Neural progenitor cell (in vitro differentiated cells): Measurements from ENCODE around the gene PGAM2. TPM values are rescaled to one million over a fixed set of nuclear protein-coding genes. Genes with fewer than 3 reads are reported as not detected.

Source experiments
- DNase-seq: peaks from one replicate; pipeline ENCODE4 v3.0.0-alpha.2; 2016; ENCODE audit warnings: low spot score
- H2AFZ ChIP-seq: fragments of 200-600 bp; sonication (generic); replicated peaks from 2 replicates; pipeline ENCODE4 v1.6.1; 2016; ENCODE audit warnings: antibody characterized with exemption
- H3F3A ChIP-seq: fragments of 200-600 bp; sonication (generic); 2 replicates; pipeline ENCODE4 v1.6.1; 2016; ENCODE audit warnings: antibody characterized with exemption, low read depth
- H3K27ac ChIP-seq: fragments of 200-600 bp; sonication (generic); 2 replicates; pipeline ENCODE4 v1.5.1; 2016; ENCODE audit warnings: mild to moderate bottlenecking
- H3K27me3 ChIP-seq: fragments of 200-600 bp; sonication (generic); 2 replicates; pipeline ENCODE4 v1.6.1; 2016; ENCODE audit warnings: mild to moderate bottlenecking, moderate library complexity
- H3K36me3 ChIP-seq: fragments of 200-600 bp; sonication (generic); 2 replicates; pipeline ENCODE4 v1.5.1; 2016
- H3K4me1 ChIP-seq: fragments of 200-600 bp; sonication (generic); 2 replicates; pipeline ENCODE4 v1.6.1; 2016; ENCODE audit warnings: mixed run types
- H3K4me2 ChIP-seq: fragments of 200-600 bp; sonication (generic); 2 replicates; pipeline ENCODE4 v1.6.1; 2016
- H3K4me3 ChIP-seq: fragments of 200-600 bp; sonication (generic); 2 replicates; pipeline ENCODE4 v1.5.1; 2016
- H3K79me2 ChIP-seq: fragments of 200-600 bp; sonication (generic); 2 replicates; pipeline ENCODE4 v1.6.1; 2016; ENCODE audit warnings: low read depth
- H3K9ac ChIP-seq: fragments of 200-600 bp; sonication (generic); 2 replicates; pipeline ENCODE4 v1.6.1; 2016
- H3K9me3 ChIP-seq: fragments of 200-600 bp; sonication (generic); 2 replicates; pipeline ENCODE4 v1.5.1; 2016; ENCODE audit warnings: low read depth
- H4K20me1 ChIP-seq: fragments of 200-600 bp; sonication (generic); 2 replicates; pipeline ENCODE4 v1.6.1; 2016; ENCODE audit warnings: low read depth
- H3K27ac Mint-ChIP-seq: 3 replicates; pipeline ENCODE4 v1.8.0; 2021; ENCODE audit warnings: mixed read lengths
- H3K27me3 Mint-ChIP-seq: 2 replicates; pipeline ENCODE4 v1.8.0; 2022; ENCODE audit warnings: low read depth, mild to moderate bottlenecking, inconsistent platforms, moderate library complexity, mixed read lengths; ENCODE audit not compliant: insufficient read depth
- H3K36me3 Mint-ChIP-seq: 3 replicates; pipeline ENCODE4 v1.8.0; 2021; ENCODE audit warnings: mixed read lengths
- H3K4me1 Mint-ChIP-seq: 3 replicates; pipeline ENCODE4 v1.8.0; 2021; ENCODE audit warnings: mixed read lengths
- H3K4me3 Mint-ChIP-seq: 3 replicates; pipeline ENCODE4 v1.8.0; 2021; ENCODE audit warnings: mild to moderate bottlenecking, moderate library complexity, mixed read lengths
- H3K9me3 Mint-ChIP-seq: 3 replicates; pipeline ENCODE4 v1.8.0; 2020; ENCODE audit warnings: mixed read lengths
- CTCF ChIP-seq: fragments of 200-600 bp; sonication (generic); IDR thresholded peaks from 2 replicates; pipeline ENCODE4 v1.5.1; 2017; ENCODE audit warnings: antibody characterized with exemption, mild to moderate bottlenecking
- EZH2 ChIP-seq: fragments of 200-600 bp; sonication (generic); IDR thresholded peaks from 2 replicates; pipeline ENCODE4 v1.6.1; 2017; ENCODE audit warnings: antibody characterized with exemption, mild to moderate bottlenecking, moderate library complexity
- EZH2phosphoT487 ChIP-seq: fragments of 200-600 bp; sonication (generic); IDR thresholded peaks from 2 replicates; pipeline ENCODE4 v1.6.1; 2017; ENCODE audit warnings: antibody characterized with exemption
- total RNA-seq: library from RNA; depleted of rRNA; stranded (reverse); fragments of >200 nt; gene quantifications from 2 replicates; pipeline ENCODE4 v1.2.3, GENCODE V29; 2015; ENCODE audit warnings: low replicate concordance

PGAM2 gene
- total RNA-seq, 1 donor from 2014 or later = 11.2 TPM

- H3K9me3 Mint-ChIP-seq = no peaks in the 10 kb centered on the region
- Histone ChIP-seq H4K20me1 (peaks cover 15% of the 10 kb centered on the region), H3K9ac (no peak overlapping the region), H3K27ac (no peak overlapping the region), H3F3A (peaks cover 12% of the 10 kb centered on the region), H3K9me3 (no peaks in the 10 kb centered on the region), H3K27me3 (no peaks in the 10 kb centered on the region), H3K4me3 (no peak overlapping the region), H3K36me3 (no peaks in the 10 kb centered on the region), H3K4me1 (peaks cover 19% of the 10 kb centered on the region), H3K4me2 (no peak overlapping the region), H3K79me2 (no peaks in the 10 kb centered on the region), H2AFZ (no peak overlapping the region)
- DNase-seq = no peak
- no peak overlapping the region for H3K4me3 Mint-ChIP-seq
- no peak for TF ChIP-seq CTCF
- TF ChIP-seq EZH2phosphoT487 = no peak
- TF ChIP-seq EZH2 = no peak
- H3K27me3 Mint-ChIP-seq = peaks cover 6% of the 10 kb centered on the region
- peaks cover 9% of the 10 kb centered on the region for H3K4me1 Mint-ChIP-seq
- no peak overlapping the region for H3K27ac Mint-ChIP-seq
- H3K36me3 Mint-ChIP-seq = peaks cover 26% of the 10 kb centered on the region
Observed at GRCh38 chr7:44060091-44060947, 5.0 kb downstream of the PGAM2 start.

- H3K27me3 ChIP-seq = no peaks in the 10 kb centered on the region
- no peak overlapping the region for H3K9ac ChIP-seq
- no peak overlapping the region for H3K4me3 ChIP-seq
- peaks cover 8% of the 10 kb centered on the region for H4K20me1 ChIP-seq
- peaks cover 31% of the 10 kb centered on the region for H3K36me3 Mint-ChIP-seq
- no peak overlapping the region for H3K4me2 ChIP-seq
- TF ChIP-seq CTCF (no peak), EZH2 (no peak), EZH2phosphoT487 (no peak)
- H3F3A ChIP-seq = peaks cover 11% of the 10 kb centered on the region
- H3K4me1 Mint-ChIP-seq = peaks cover 6% of the 10 kb centered on the region
- H3K9me3 ChIP-seq = no peaks in the 10 kb centered on the region
- no peaks in the 10 kb centered on the region for H3K36me3 ChIP-seq
- peaks cover 11% of the 10 kb centered on the region for H3K4me1 ChIP-seq
- no peak for DNase-seq
- no peak overlapping the region for H3K27ac ChIP-seq
- H3K27ac Mint-ChIP-seq = no peak overlapping the region
- H3K9me3 Mint-ChIP-seq = no peaks in the 10 kb centered on the region
- H2AFZ ChIP-seq = no peak overlapping the region
- H3K27me3 Mint-ChIP-seq = peaks cover 6% of the 10 kb centered on the region
- H3K4me3 Mint-ChIP-seq = no peak overlapping the region
- H3K79me2 ChIP-seq = no peaks in the 10 kb centered on the region
Observed at GRCh38 chr7:44059219-44060090, 5.9 kb downstream of the PGAM2 start.

GRCh38 chr7:44058759-44059218 lies 6.6 kb downstream of the PGAM2 start:
- Histone ChIP-seq H3K4me1 (peaks cover 5% of the 10 kb centered on the region), H4K20me1 (peaks cover 4% of the 10 kb centered on the region), H3K4me2 (no peak overlapping the region), H3K27ac (no peak overlapping the region), H3K36me3 (no peaks in the 10 kb centered on the region), H3K79me2 (no peaks in the 10 kb centered on the region), H3K9ac (no peak overlapping the region), H3F3A (peaks cover 5% of the 10 kb centered on the region), H3K4me3 (no peak overlapping the region), H3K9me3 (no peaks in the 10 kb centered on the region), H2AFZ (no peak overlapping the region), H3K27me3 (no peaks in the 10 kb centered on the region)
- Mint-ChIP-seq H3K9me3 (no peaks in the 10 kb centered on the region), H3K4me3 (no peak overlapping the region), H3K36me3 (peaks cover 31% of the 10 kb centered on the region), H3K27ac (no peak overlapping the region), H3K4me1 (peaks cover 3% of the 10 kb centered on the region), H3K27me3 (peaks cover 3% of the 10 kb centered on the region)
- no peak for DNase-seq
- no peak for TF ChIP-seq CTCF
- TF ChIP-seq EZH2phosphoT487 = no peak
- TF ChIP-seq EZH2 = no peak
